HepG2 (cell line): ENCODE data around the gene FITM1. TPM values are rescaled to one million over a fixed set of nuclear protein-coding genes. Genes with fewer than 3 reads are reported as not detected.
A peak's percentile ranks its signal among the peaks of the same experiment; 100 is the strongest.

Experiments used
- MED13 ChIP-seq: sonication (generic); formaldehyde crosslinking; IDR thresholded peaks from 2 replicates; pipeline ENCODE4 v1.5.0; 2020; ENCODE audit warnings: missing genetic modification reagents
- MYC ChIP-seq: sonication (generic); formaldehyde crosslinking; IDR thresholded peaks from 2 replicates; pipeline ENCODE4 v1.9.0; 2021; ENCODE audit warnings: missing genetic modification reagents, borderline replicate concordance
- TAF1 ChIP-seq: sonication (generic); formaldehyde crosslinking; IDR thresholded peaks from 2 replicates; pipeline ENCODE4 v1.4.0; 2020; ENCODE audit warnings: missing genetic modification reagents
- ZNF121 ChIP-seq: sonication (generic); formaldehyde crosslinking; IDR thresholded peaks from 2 replicates; pipeline ENCODE4 v1.5.0; 2020; ENCODE audit warnings: mild to moderate bottlenecking, missing genetic modification reagents
- ZNF232 ChIP-seq: sonication (generic); formaldehyde crosslinking; IDR thresholded peaks from 2 replicates; pipeline ENCODE4 v1.4.0; 2020; ENCODE audit warnings: missing genetic modification reagents, borderline replicate concordance
- ZNF496 ChIP-seq: sonication (generic); formaldehyde crosslinking; IDR thresholded peaks from 2 replicates; pipeline ENCODE4 v1.8.1; 2023; ENCODE audit warnings: mild to moderate bottlenecking, moderate library complexity, missing genetic modification reagents; ENCODE audit not compliant: insufficient replicate concordance
- ZNF567 ChIP-seq: sonication (generic); formaldehyde crosslinking; IDR thresholded peaks from 2 replicates; pipeline ENCODE4 v1.8.1; 2023; ENCODE audit warnings: mild to moderate bottlenecking, missing genetic modification reagents, borderline replicate concordance
- ZNF782 ChIP-seq: sonication (generic); formaldehyde crosslinking; IDR thresholded peaks from 2 replicates; pipeline ENCODE4 v1.4.0; 2020; ENCODE audit warnings: missing genetic modification reagents, mild to moderate bottlenecking, borderline replicate concordance
- ZNF841 ChIP-seq: sonication (generic); formaldehyde crosslinking; IDR thresholded peaks from 2 replicates; pipeline ENCODE4 v1.8.1; 2023; ENCODE audit warnings: missing genetic modification reagents, borderline replicate concordance
- polyA plus RNA-seq, 8 experiments: library from polyadenylated mRNA; depleted of rRNA in 3 of 8; stranded (reverse) in 7 of 8; unstranded in 1 of 8; fragments of >200 nt; fragmentation: Illumina TruSeq in 4 of 8; extraction: Trizol in 4 of 8; gene quantifications; 2 replicates each; pipeline versions ENCODE4 v1.2.1 to v1.2.3, GENCODE V29; 2011 to 2016; ENCODE audit warnings: low read depth in 4 of 8, missing spikeins in 1 of 8, mixed read lengths in 1 of 8; ENCODE audit not compliant: insufficient read depth in 1 of 8
- total RNA-seq, 5 experiments: library from RNA; depleted of rRNA; stranded (reverse); fragments of >200 nt; fragmentation: Illumina TruSeq; extraction: Trizol; gene quantifications; 2 replicates each; pipeline ENCODE4 v1.2.3, GENCODE V29; 2016; ENCODE audit warnings: low read depth in 1 of 5
- TF ChIP-seq, protein P1 (sequence below), 2 experiments: sonication (generic) in 1 of 2; formaldehyde crosslinking in 1 of 2; IDR thresholded peaks; 2 replicates each; pipeline versions ENCODE4 v1.5.1 to v1.6.1; 2011 to 2020; ENCODE audit warnings: borderline replicate concordance in 1 of 2, low read depth in 1 of 2, low read length in 1 of 2, mild to moderate bottlenecking in 1 of 2, missing genetic modification reagents in 1 of 2, moderate library complexity in 1 of 2
- TF ChIP-seq, protein P2 (sequence below), 2 experiments: sonication (generic) in 1 of 2; formaldehyde crosslinking in 1 of 2; IDR thresholded peaks; 2 replicates each; pipeline versions ENCODE4 v1.6.1 to v1.9.0; 2014 to 2022; ENCODE audit warnings: antibody characterized with exemption in 1 of 2, borderline replicate concordance in 1 of 2, inconsistent platforms in 1 of 2, low read depth in 1 of 2, missing genetic modification reagents in 1 of 2
- TF ChIP-seq, protein P3 (sequence below): sonication (generic); formaldehyde crosslinking; IDR thresholded peaks from 2 replicates; pipeline ENCODE4 v1.5.0; 2020; ENCODE audit warnings: missing genetic modification reagents
- TF ChIP-seq, protein P4 (sequence below): sonication (generic); formaldehyde crosslinking; IDR thresholded peaks from 2 replicates; pipeline ENCODE4 v1.4.0; 2020; ENCODE audit warnings: missing genetic modification reagents, borderline replicate concordance
- TF ChIP-seq, protein P5 (sequence below): sonication (generic); formaldehyde crosslinking; IDR thresholded peaks from 2 replicates; pipeline ENCODE4 v1.4.0; 2020; ENCODE audit warnings: mild to moderate bottlenecking, missing genetic modification reagents

Gene FITM1
- total and polyA plus RNA-seq, 2 of the 13 experiments (the other 11 are each of a cell fraction or from before 2014, with no cell fraction given) = 2.7 to 5.8 TPM

DNA sequence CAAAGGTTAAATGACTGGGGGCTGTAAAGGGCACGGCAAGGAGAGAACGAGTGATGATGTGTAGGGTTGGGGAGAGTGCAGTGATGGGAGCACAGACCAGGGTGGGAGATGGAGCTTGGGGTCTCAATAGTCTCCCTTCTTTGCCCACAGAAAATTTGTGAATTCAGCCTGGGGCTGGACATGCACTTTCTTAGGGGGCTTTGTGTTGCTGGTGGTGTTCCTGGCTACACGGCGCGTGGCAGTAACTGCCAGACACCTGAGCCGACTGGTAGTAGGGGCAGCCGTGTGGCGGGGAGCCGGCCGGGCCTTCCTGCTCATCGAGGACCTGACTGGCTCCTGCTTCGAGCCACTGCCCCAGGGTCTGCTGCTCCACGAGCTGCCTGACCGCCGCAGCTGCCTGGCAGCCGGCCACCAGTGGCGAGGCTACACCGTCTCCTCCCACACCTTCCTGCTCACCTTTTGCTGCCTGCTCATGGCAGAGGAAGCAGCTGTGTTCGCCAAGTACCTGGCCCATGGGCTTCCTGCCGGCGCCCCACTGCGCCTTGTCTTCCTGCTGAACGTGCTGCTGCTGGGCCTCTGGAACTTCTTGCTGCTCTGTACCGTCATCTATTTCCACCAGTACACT, 1.7 kb downstream of the FITM1 start (continued):
- TF ChIP-seq, protein P1, sequence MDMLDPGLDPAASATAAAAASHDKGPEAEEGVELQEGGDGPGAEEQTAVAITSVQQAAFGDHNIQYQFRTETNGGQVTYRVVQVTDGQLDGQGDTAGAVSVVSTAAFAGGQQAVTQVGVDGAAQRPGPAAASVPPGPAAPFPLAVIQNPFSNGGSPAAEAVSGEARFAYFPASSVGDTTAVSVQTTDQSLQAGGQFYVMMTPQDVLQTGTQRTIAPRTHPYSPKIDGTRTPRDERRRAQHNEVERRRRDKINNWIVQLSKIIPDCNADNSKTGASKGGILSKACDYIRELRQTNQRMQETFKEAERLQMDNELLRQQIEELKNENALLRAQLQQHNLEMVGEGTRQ (IDR thresholded peaks at IDR 0.05; ENCODE audit: low read depth, low read length) = no peak
- TF ChIP-seq, protein P1 (CRISPR knock-in tag; IDR thresholded peaks at IDR 0.05; ENCODE audit: borderline replicate concordance) = no peak
- TF ChIP-seq ZNF121 (no peak), ZNF232 (CRISPR knock-in tag) (peak; percentile 71; the same call in 1 of the 2 replicates), MYC (CRISPR knock-in tag) (0 out of 2 replicates have a peak, but pooled peaks have one; percentile 19), MED13 (CRISPR knock-in tag) (0 out of 2 replicates have a peak, but pooled peaks have one; percentile 40), ZNF782 (CRISPR knock-in tag) (no peak), TAF1 (CRISPR knock-in tag) (no peak), ZNF841 (CRISPR knock-in tag) (no peak), ZNF567 (0 out of 2 replicates have a peak, but pooled peaks have one; percentile 48), ZNF496 (CRISPR knock-in tag) (no peak)
- TF ChIP-seq, protein P2, sequence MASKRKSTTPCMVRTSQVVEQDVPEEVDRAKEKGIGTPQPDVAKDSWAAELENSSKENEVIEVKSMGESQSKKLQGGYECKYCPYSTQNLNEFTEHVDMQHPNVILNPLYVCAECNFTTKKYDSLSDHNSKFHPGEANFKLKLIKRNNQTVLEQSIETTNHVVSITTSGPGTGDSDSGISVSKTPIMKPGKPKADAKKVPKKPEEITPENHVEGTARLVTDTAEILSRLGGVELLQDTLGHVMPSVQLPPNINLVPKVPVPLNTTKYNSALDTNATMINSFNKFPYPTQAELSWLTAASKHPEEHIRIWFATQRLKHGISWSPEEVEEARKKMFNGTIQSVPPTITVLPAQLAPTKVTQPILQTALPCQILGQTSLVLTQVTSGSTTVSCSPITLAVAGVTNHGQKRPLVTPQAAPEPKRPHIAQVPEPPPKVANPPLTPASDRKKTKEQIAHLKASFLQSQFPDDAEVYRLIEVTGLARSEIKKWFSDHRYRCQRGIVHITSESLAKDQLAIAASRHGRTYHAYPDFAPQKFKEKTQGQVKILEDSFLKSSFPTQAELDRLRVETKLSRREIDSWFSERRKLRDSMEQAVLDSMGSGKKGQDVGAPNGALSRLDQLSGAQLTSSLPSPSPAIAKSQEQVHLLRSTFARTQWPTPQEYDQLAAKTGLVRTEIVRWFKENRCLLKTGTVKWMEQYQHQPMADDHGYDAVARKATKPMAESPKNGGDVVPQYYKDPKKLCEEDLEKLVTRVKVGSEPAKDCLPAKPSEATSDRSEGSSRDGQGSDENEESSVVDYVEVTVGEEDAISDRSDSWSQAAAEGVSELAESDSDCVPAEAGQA (IDR thresholded peaks at IDR 0.05; ENCODE audit: low read depth) = 0 out of 2 replicates have a peak, but pooled peaks have one; percentile 8
- TF ChIP-seq, protein P2 (CRISPR knock-in tag; IDR thresholded peaks at IDR 0.05; ENCODE audit: borderline replicate concordance) = no peak
- TF ChIP-seq, protein P3, sequence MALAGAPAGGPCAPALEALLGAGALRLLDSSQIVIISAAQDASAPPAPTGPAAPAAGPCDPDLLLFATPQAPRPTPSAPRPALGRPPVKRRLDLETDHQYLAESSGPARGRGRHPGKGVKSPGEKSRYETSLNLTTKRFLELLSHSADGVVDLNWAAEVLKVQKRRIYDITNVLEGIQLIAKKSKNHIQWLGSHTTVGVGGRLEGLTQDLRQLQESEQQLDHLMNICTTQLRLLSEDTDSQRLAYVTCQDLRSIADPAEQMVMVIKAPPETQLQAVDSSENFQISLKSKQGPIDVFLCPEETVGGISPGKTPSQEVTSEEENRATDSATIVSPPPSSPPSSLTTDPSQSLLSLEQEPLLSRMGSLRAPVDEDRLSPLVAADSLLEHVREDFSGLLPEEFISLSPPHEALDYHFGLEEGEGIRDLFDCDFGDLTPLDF (CRISPR knock-in tag) = no peak
- TF ChIP-seq, protein P4, sequence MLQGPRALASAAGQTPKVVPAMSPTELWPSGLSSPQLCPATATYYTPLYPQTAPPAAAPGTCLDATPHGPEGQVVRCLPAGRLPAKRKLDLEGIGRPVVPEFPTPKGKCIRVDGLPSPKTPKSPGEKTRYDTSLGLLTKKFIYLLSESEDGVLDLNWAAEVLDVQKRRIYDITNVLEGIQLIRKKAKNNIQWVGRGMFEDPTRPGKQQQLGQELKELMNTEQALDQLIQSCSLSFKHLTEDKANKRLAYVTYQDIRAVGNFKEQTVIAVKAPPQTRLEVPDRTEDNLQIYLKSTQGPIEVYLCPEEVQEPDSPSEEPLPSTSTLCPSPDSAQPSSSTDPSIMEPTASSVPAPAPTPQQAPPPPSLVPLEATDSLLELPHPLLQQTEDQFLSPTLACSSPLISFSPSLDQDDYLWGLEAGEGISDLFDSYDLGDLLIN (CRISPR knock-in tag) = no peak
- TF ChIP-seq, protein P5, sequence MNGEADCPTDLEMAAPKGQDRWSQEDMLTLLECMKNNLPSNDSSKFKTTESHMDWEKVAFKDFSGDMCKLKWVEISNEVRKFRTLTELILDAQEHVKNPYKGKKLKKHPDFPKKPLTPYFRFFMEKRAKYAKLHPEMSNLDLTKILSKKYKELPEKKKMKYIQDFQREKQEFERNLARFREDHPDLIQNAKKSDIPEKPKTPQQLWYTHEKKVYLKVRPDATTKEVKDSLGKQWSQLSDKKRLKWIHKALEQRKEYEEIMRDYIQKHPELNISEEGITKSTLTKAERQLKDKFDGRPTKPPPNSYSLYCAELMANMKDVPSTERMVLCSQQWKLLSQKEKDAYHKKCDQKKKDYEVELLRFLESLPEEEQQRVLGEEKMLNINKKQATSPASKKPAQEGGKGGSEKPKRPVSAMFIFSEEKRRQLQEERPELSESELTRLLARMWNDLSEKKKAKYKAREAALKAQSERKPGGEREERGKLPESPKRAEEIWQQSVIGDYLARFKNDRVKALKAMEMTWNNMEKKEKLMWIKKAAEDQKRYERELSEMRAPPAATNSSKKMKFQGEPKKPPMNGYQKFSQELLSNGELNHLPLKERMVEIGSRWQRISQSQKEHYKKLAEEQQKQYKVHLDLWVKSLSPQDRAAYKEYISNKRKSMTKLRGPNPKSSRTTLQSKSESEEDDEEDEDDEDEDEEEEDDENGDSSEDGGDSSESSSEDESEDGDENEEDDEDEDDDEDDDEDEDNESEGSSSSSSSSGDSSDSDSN (CRISPR knock-in tag) = 0 out of 2 replicates have a peak, but pooled peaks have one; percentile 28
